Kidney (tissue), 14 donors: ENCODE data around the gene ZFP82. TPM values are rescaled to one million over a fixed set of nuclear protein-coding genes. Genes with fewer than 3 reads are reported as not detected.

ENCODE experiments used
- DNase-seq, 5 donors: peaks; one replicate each; pipeline ENCODE4 v3.0.0-alpha.2; 2013 to 2020
- FAIRE-seq: peaks from 2 replicates; lab custom pipeline; 2012; peaks lifted over from hg19 to GRCh38; lab: Jason Lieb, UNC
- H3K27ac ChIP-seq, 2 donors: one replicate each; pipeline ENCODE4 v1.7.0; 2013; ENCODE audit warnings: low read depth in 2 of 2, low read length in 2 of 2, inconsistent platforms in 1 of 2
- H3K27me3 ChIP-seq: one replicate; pipeline ENCODE4 v1.7.1; 2013; ENCODE audit warnings: low read length, inconsistent platforms; ENCODE audit not compliant: control insufficient read depth, insufficient read depth
- H3K36me3 ChIP-seq, 3 donors: one replicate each; pipeline versions ENCODE4 v1.7.0 to v1.7.1; 2013; ENCODE audit warnings: low read length in 3 of 3, control low read depth in 1 of 3, inconsistent platforms in 1 of 3; ENCODE audit not compliant: insufficient read depth in 3 of 3, control insufficient read depth in 2 of 3
- H3K4me1 ChIP-seq, 3 donors: one replicate each; pipeline versions ENCODE4 v1.7.0 to v1.7.1; 2013; ENCODE audit warnings: low read length in 3 of 3, inconsistent platforms in 1 of 3, low read depth in 1 of 3; ENCODE audit not compliant: control insufficient read depth in 2 of 3, insufficient read depth in 2 of 3
- H3K4me3 ChIP-seq, 3 donors: one replicate each; pipeline versions ENCODE4 v1.7.0 to v1.8.1; 2013; ENCODE audit warnings: low read length in 3 of 3, control low read depth in 1 of 3, inconsistent platforms in 1 of 3
- H3K9ac ChIP-seq, 3 donors: one replicate each; pipeline versions ENCODE4 v1.7.0 to v1.7.1; 2013; ENCODE audit warnings: low read length in 3 of 3, control low read depth in 1 of 3, inconsistent platforms in 1 of 3
- H3K9me3 ChIP-seq, 3 donors: one replicate each; pipeline versions ENCODE4 v1.7.0 to v1.7.1; 2013; ENCODE audit warnings: low read length in 3 of 3, control low read depth in 1 of 3, inconsistent platforms in 1 of 3; ENCODE audit not compliant: control insufficient read depth in 2 of 3, insufficient read depth in 1 of 3
- CTCF ChIP-seq: IDR thresholded peaks from 3 replicates; pipeline ENCODE4 v1.5.1; 2012; ENCODE audit warnings: mild to moderate bottlenecking, moderate library complexity, borderline replicate concordance; ENCODE audit not compliant: insufficient read depth; ENCODE audit errors: extremely low read depth
- intact Hi-C: fragments of 100-400 bp; cut with DNase I; formaldehyde crosslinking; loops from one replicate; pipeline ENCODE4 v1.11.1; 2022
- polyA plus RNA-seq: library from polyadenylated mRNA; stranded (reverse); fragments of 350-450 nt; fragmentation: Illumina TruSeq; extraction: RNeasy Lipid Tissue Mini Kit (QIAGEN cat#74804); gene quantifications from one replicate; pipeline ENCODE4 v1.2.3, GENCODE V29; 2014; ENCODE audit warnings: low read depth, low replicate concordance; ENCODE audit not compliant: insufficient read depth
- total RNA-seq: library from RNA; stranded (reverse); fragmentation: NEBNext Ultra II Directional; extraction: Animal tissue kit (Norgen Biotek cat#: 25700); gene quantifications from one replicate; pipeline ENCODE4 v1.2.1, GENCODE V29; 2021
- donor health status: control.
- donor health status: control.
- donor health status: control.
- donor health status: control.
- donor health status: control.
- donor health status: DM: yes; HTN: yes; CAD: no.
- donor health status: Normal renal cell carcinoma (clear cell type).

ZFP82 gene
- total and polyA plus RNA-seq, 2 donors from 2014 or later, result 4.5 to 7.9 TPM

DNA sequence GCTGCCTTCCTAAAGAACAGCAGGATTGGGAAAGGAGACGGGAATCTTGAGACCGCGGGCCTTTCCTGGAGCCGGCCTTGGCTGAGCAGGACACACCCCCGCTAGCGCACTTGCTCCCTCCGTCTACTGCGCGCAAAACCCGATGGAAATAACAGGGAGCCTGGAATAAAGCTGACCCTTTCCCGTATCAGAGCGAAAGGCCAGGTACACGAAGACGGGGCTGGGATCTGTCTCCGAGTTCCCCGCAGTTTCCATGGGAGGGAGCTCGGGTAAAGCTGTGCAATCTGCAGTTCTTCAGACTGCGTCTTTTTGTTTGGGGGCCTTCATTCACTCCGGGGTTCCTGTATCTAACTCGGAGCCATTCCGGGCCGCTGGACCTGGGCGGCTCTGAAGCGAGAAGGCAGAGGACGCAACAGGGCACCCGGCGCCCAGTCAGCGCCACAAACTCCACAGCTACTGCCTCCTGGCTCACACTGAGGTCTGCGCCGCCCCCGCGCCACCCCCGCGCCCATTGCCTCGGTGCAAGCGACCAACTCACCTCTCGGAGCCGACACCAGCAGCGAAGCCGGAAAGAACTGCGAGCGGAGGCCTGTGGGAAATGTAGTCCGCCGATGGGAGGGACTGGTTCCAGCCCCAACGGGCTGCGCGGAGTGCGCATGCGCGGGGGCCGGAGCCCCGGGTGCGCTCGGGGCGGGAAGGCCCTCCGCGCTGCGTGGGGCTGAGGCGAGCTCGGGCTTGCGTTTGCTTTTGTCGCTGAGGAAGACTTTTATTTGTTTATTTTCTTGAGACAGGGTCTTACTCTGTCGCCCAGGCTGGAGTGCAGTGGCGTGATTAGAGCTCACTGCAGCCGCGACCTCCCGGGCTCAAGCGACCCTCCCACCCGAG lies 39.6 kb downstream of the ZFP82 start, which contains the start of gene ZFP14:
Gene ZFP14, minus strand, starts transcription at position 577 of the 885 bp plus-strand sequence. CDS start 11,309 bp downstream, outside the sequence.
- no peak for FAIRE-seq

GRCh38 chr19:36377541-36378178 lies 40.8 kb downstream of the ZFP82 start:
- TF ChIP-seq CTCF, result no peak
- Histone ChIP-seq H3K9ac (peak overlapping the region; percentile 78 to 94 (median 79)), H3K9me3 (no peaks in the 10 kb centered on the region), H3K27me3 (no peaks in the 10 kb centered on the region), H3K36me3 (no peaks in the 10 kb centered on the region), H3K4me1 (peaks cover 3 to 5% (median 4%) of the 10 kb centered on the region in 3 donors), H3K27ac (peak overlapping the region; percentile 52 to 68), H3K4me3 (peak overlapping the region; percentile 92 to 95 (median 95))
- peak in 3 of 5 donors; percentile 14 to 37 (median 20) for DNase-seq
- intact Hi-C loops, result no loop called here
- FAIRE-seq, result no peak

More for the DNA sequence above, 39.6 kb downstream of the ZFP82 start, which contains the start of gene ZFP14:
- no peaks in the 10 kb centered on the region for H3K36me3 ChIP-seq
- intact Hi-C loops, result no loop called here
- peaks cover 3 to 5% (median 4%) of the 10 kb centered on the region in 3 donors for H3K4me1 ChIP-seq
- H3K9me3 ChIP-seq, result no peaks in the 10 kb centered on the region
- H3K27me3 ChIP-seq, result no peaks in the 10 kb centered on the region
- H3K27ac ChIP-seq, result peak within 1 kb of the TSS; percentile 52 to 68
- H3K4me3 ChIP-seq, result peak within 1 kb of the TSS; percentile 92 to 95 (median 95)
- H3K9ac ChIP-seq, result peak within 1 kb of the TSS; percentile 78 to 94 (median 79)
- TF ChIP-seq CTCF, result no peak
- DNase-seq, result peak; percentile 96 to 98 (median 96)

DNA sequence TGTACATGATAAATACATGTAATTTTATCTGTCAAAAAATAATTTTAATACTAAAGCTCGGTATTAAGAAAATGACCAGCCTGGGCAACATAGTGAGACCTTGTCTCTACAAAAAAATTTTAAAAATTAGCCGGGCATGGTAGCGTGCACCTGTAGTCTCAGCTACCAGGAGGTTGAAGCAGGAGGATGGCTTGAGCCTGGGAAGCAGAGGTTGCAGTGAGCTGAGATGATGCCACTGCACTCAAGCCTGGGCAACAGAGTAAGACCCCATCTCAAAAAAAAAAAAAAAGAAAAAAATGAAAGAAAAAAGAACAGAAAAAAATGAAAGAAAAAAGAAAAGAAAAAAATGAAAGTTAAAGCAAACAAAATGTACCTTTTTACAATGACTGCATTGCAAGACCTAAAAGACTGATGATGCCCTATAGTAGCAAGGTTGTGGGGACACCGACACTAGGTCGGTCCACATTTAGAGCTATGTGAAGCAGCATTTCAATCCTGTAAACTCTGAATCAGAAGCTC lies 44.7 kb downstream of the ZFP82 start:
- intact Hi-C loops, result no loop called here
- no peak overlapping the region for H3K27ac ChIP-seq
- FAIRE-seq (no peak), DNase-seq (no peak)
- no peaks in the 10 kb centered on the region for H3K27me3 ChIP-seq
- TF ChIP-seq CTCF, result no peak
- peaks cover 3 to 5% (median 4%) of the 10 kb centered on the region in 3 donors for H3K4me1 ChIP-seq
- H3K36me3 ChIP-seq, result no peaks in the 10 kb centered on the region
- H3K9ac ChIP-seq, result no peak overlapping the region
- H3K9me3 ChIP-seq, result no peaks in the 10 kb centered on the region
- H3K4me3 ChIP-seq, result no peak overlapping the region
